ENCODE measurements around the gene THOC1. TPM values are rescaled to one million over a fixed set of nuclear protein-coding genes. Genes with fewer than 3 reads are reported as not detected.

Gene THOC1
- total and polyA plus RNA-seq, 8 donors: 14.2 to 122 (median 30.6) TPM

DNA sequence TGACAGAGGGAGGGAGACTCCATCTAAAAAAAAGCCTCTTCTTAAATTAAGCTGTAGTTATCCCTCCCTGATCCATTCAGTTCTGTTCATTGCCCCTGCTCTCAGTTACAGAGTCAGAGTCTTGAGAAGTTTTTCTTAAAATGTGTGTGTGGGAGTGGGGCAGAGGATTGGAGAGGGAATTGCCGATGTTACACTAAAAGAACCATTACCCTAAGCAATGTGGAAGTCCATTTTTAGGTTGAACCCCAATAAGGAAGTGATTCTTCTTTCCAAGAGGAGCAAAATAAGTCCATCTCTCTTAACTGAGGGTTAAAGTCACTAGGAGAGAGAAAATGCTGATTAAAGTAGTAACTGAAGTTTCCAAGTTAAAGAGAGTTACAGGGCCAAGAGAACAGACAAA, 21.2 kb upstream of the THOC1 start:
- no peak for DNase-seq
- no peaks in the 10 kb centered on the region for H3K36me3 ChIP-seq
- H3K27me3 ChIP-seq: no peaks in the 10 kb centered on the region
- H3K4me1 ChIP-seq: no peaks in the 10 kb centered on the region
- no peak overlapping the region for H3K4me3 ChIP-seq
- no peaks in the 10 kb centered on the region for H3K9me3 ChIP-seq
- intact Hi-C loops (cut with DNase I; ENCODE audit: low total_unique reads): loop anchor here (5.0 kb wide), 1 partner anchor 328 kb away; no protein-coding TSS in a partner anchor
- WGBS, 5 donors: 40 to 92% (median 64%) methylated on average over 1 of the region's 1 CpG
- TF ChIP-seq POLR2AphosphoS5 (IDR thresholded peaks at IDR 0.05): no peak
- TF ChIP-seq POLR2A (IDR thresholded peaks at IDR 0.05): no peak
- no peak overlapping the region for H3K27ac ChIP-seq

DNA sequence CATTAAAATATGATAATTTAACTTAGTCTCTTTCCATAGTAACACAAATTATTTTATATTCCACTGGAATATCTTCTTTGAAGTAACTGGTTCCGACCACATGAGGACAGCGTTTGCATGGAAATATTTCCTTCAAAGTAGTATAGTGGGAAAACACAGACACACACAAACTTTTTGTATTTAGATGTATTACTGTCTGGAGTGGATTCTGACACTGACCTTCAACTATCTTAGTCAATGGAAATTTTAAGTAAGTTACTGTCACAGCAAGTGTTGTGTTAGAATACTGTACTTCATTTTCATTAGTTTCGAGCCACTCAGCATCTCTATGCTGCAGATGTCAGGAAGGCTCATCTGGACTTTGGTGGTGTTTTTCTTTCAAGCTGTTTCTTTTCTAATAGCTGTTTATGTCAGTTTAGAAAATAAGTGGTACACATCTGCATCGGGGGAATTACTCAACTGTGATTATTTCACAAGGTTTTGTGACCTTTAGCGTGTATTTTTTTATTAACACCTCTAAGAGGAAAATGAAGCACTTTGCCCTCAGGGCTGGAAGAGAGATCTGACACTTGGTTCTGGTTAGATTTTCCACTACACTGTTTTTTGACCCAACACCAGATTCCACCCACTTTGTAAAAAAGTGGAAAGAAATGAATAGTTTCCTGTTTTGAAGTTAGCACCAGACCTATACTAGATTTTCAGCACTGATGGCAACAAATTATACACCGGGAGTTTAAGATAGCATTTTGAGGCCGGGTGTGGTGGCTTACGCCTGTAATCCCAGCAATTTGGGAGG, 18.9 kb upstream of the THOC1 start:
- intact Hi-C loops (cut with DNase I; ENCODE audit: low total_unique reads): loop anchor here (5.0 kb wide), 1 partner anchor 331 kb away; no protein-coding TSS in a partner anchor

DNA sequence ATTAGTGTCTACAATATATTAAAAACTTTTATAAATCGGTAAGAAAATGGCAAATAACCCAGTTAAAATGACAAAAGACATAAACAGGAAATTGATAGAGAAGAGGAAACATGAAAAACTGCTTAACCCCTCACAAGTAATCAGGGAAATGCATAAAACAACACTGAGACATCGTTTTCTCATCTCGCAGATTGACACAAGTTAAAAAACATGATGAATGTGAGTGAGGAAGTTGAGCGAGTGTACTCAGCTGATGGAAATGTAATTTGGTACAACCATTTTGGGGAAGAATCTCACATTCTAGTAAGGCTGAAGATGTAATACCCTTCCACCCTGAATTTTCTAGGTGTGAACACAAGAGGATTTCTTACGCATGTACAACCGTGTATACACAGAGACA, 18.0 kb upstream of the THOC1 start:
- H3K4me1 ChIP-seq: no peaks in the 10 kb centered on the region
- H3K36me3 ChIP-seq: no peaks in the 10 kb centered on the region
- intact Hi-C loops (cut with DNase I; ENCODE audit: low total_unique reads): loop anchor here (5.0 kb wide), 1 partner anchor 331 kb away; no protein-coding TSS in a partner anchor
- no peaks in the 10 kb centered on the region for H3K9me3 ChIP-seq
- TF ChIP-seq EP300 (IDR thresholded peaks at IDR 0.05) (no peak), POLR2A (IDR thresholded peaks at IDR 0.05) (no peak), POLR2AphosphoS5 (IDR thresholded peaks at IDR 0.05) (no peak)
- TF ChIP-seq, protein P1, sequence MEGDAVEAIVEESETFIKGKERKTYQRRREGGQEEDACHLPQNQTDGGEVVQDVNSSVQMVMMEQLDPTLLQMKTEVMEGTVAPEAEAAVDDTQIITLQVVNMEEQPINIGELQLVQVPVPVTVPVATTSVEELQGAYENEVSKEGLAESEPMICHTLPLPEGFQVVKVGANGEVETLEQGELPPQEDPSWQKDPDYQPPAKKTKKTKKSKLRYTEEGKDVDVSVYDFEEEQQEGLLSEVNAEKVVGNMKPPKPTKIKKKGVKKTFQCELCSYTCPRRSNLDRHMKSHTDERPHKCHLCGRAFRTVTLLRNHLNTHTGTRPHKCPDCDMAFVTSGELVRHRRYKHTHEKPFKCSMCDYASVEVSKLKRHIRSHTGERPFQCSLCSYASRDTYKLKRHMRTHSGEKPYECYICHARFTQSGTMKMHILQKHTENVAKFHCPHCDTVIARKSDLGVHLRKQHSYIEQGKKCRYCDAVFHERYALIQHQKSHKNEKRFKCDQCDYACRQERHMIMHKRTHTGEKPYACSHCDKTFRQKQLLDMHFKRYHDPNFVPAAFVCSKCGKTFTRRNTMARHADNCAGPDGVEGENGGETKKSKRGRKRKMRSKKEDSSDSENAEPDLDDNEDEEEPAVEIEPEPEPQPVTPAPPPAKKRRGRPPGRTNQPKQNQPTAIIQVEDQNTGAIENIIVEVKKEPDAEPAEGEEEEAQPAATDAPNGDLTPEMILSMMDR (IDR thresholded peaks at IDR 0.05): no peak
- no peaks in the 10 kb centered on the region for H3K27me3 ChIP-seq
- DNase-seq: no peak
- 79 to 84% (median 80%) methylated on average over 6 of the region's 6 CpGs for WGBS, 5 donors
- H3K4me3 ChIP-seq: no peak overlapping the region
- no peak overlapping the region for H3K27ac ChIP-seq

More for the DNA sequence above, 18.9 kb upstream of the THOC1 start:
- Histone ChIP-seq H3K4me1 (no peaks in the 10 kb centered on the region), H3K9me3 (no peaks in the 10 kb centered on the region), H3K4me3 (no peak overlapping the region), H3K36me3 (no peaks in the 10 kb centered on the region), H3K27ac (no peak overlapping the region), H3K27me3 (no peaks in the 10 kb centered on the region)
- 57 to 60% (median 59%) methylated on average over 8 of the region's 8 CpGs for WGBS, 5 donors
- TF ChIP-seq POLR2A (IDR thresholded peaks at IDR 0.05) (no peak), EP300 (IDR thresholded peaks at IDR 0.05) (no peak), POLR2AphosphoS5 (IDR thresholded peaks at IDR 0.05) (no peak)
- TF ChIP-seq, protein P1 (IDR thresholded peaks at IDR 0.05): peak in 3 of 7 experiments; percentile 20 to 41 (median 28)
- DNase-seq: peak in 1 of 2 donors; percentile 58

DNA sequence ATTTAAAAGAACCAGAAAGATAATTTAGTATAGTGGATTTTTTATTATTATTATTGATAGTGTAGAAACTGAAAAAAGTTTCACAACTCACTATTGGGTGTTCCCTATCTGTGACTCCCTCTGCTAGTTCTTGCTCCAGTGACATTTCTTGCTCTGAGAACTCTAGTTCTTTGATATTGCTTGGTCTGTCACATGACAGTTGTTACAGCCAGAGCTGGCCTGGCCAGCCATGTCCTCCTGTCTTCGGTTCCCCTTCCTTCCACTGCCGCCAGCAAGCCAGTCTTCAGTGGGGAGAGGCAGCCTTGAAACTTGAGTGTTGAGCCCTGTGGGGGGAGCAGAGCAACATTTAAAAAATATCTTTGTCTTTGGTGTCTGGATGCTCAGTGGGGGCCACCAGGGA, 7.6 kb upstream of the THOC1 start:
- intact Hi-C loops (cut with DNase I; ENCODE audit: low total_unique reads): no loop called here
- WGBS, 5 donors: 77 to 92% (median 84%) methylated on average over 2 of the region's 2 CpGs
- H3K4me3 ChIP-seq: no peak overlapping the region
- H3K4me1 ChIP-seq: no peaks in the 10 kb centered on the region
- no peak for TF ChIP-seq POLR2AphosphoS5 (IDR thresholded peaks at IDR 0.05)
- no peak for DNase-seq
- no peaks in the 10 kb centered on the region for H3K36me3 ChIP-seq
- peaks cover 0 to 11% (median 7%) of the 10 kb centered on the region in 4 donors for H3K9me3 ChIP-seq
- H3K27ac ChIP-seq: no peak overlapping the region
- no peaks in the 10 kb centered on the region for H3K27me3 ChIP-seq

DNA sequence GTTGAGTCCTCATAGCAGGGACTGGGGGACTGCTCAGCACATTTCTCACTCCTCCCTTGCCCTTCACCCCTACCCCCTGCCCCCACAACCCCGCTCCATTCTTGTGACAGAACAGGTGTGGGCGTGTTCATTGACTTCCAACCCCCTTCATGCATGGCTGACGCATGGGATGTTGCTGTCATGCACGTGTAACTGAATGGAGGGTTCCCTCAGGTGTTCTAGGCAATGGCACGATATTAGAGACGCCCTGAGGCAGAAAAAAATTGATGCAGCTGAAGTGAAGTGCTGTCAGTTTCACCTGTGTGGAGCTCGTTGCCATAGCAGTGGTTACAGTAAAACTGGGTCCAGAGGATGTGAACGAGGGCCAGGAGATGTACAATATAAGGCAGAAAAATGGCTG, 6.5 kb upstream of the THOC1 start:
- TF ChIP-seq EP300 (IDR thresholded peaks at IDR 0.05) (no peak), POLR2A (IDR thresholded peaks at IDR 0.05) (no peak), POLR2AphosphoS5 (IDR thresholded peaks at IDR 0.05) (no peak)
- TF ChIP-seq, protein P1 (IDR thresholded peaks at IDR 0.05): no peak
- 74 to 86% (median 79%) methylated on average over 8 of the region's 8 CpGs for WGBS, 5 donors
- H3K36me3 ChIP-seq: no peaks in the 10 kb centered on the region
- H3K9me3 ChIP-seq: peaks cover 0 to 11% (median 7%) of the 10 kb centered on the region in 4 donors
- no peak overlapping the region for H3K27ac ChIP-seq
- no peak for DNase-seq
- peaks cover 2 to 3% (median 3%) of the 10 kb centered on the region in 4 donors for H3K4me1 ChIP-seq
- H3K4me3 ChIP-seq: no peak overlapping the region
- intact Hi-C loops (cut with DNase I; ENCODE audit: low total_unique reads): no loop called here
- H3K27me3 ChIP-seq: no peaks in the 10 kb centered on the region
